Choroid plexus epithelial cell (primary cell): ENCODE data around the gene TEC.
A peak's percentile ranks its signal among the peaks of the same experiment; 100 is the strongest.

Experiments
- DNase-seq: peaks from one replicate; pipeline ENCODE4 v3.0.0-alpha.2; 2010; ENCODE audit warnings: low read depth
- H3K4me3 ChIP-seq: 2 replicates; pipeline ENCODE4 v1.5.1; 2011; ENCODE audit warnings: low read depth, mild to moderate bottlenecking, control low read depth, low read length, moderate library complexity
- CTCF ChIP-seq: conservative IDR thresholded peaks from 2 replicates; pipeline ENCODE4 v1.5.1; 2011; ENCODE audit warnings: low read depth, mild to moderate bottlenecking, control low read depth, inconsistent platforms, low read length, moderate library complexity

TEC gene

DNA sequence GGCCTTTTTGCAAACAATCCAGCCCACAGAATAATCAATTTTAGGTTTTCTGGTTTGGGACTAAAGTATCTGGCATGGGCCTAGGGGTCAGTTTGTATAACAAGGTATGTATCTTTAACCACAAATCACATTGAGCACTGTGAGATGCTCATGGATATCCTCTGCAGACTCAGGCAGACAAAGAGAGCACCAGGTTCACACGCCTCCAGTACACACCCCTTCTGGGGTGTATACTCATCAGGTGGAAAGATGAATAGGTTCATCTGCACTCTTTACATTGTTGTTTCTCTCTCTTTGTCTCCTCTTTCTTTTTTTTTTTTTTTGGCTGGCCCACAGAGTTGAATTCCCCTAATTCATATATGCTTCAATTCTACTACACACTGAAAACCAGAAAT, 21.1 kb downstream of the TEC start:
- no peak overlapping the region for H3K4me3 ChIP-seq
- no peak for DNase-seq
- TF ChIP-seq CTCF: no peak

DNA sequence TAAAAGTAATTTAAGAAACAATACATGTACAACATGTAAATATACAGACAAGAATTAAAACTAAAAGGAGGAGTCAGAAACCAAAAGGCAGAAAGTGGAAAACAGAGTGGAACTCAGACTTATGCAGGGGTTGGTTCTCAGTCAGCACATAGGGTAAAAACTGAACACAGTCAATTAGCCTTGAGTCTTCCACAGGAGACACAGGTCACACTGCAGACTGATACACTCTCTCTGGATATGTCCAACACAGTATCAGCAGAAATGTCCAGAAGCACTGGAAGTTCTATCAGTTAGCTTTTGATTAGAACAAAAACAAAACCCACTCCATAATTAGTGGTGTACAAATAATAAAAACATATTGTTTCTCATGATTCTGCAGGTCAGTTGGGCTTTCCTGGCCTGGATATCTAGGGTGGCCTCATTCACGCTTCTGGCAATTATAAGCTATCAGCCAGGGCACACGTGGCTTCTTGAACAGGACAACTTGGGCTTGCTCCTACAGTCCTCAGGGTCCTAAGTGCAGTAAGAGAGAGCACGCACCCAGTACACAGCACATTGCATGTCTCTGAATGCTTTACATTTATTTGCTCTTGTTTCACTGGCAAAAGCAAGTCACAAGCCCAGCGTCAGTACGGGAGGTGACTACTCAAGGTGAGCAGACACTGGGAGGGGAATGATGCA, 21.6 kb downstream of the TEC start:
- TF ChIP-seq CTCF: no peak
- H3K4me3 ChIP-seq: no peak overlapping the region
- DNase-seq: no peak

DNA sequence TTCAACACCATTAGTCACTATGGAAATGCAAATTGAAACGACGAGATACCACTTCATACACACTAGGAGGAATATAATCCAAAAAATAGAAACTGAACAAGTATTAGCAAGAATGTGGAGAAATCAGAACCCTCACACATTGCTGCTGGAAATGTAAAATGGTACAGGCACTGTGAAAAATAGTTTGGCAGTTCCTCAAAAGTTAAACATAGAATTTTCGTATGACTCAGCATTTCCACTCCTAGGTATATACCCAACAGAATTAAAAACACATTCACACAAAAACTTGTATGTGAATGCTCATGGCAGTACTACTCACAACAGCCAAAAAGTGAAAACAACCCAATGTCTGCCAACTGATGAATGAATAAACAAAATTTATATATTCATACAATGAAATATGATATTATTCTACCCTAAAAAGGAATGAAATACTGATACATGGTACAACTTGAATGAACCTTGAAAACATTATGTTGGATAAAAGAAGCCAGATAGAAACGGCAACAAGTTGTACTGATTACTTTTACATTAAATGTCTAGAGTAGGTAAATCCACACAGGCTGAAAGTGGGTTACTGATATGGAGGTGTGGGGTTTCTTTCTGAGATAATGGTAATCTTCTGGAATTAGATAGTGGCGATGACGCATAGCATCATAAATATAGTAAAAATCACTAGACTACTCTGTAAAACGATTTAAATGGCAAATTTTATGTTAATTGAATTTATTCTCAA, 22.3 kb downstream of the TEC start:
- TF ChIP-seq CTCF: no peak
- no peak overlapping the region for H3K4me3 ChIP-seq
- DNase-seq: peak; percentile 80

DNA sequence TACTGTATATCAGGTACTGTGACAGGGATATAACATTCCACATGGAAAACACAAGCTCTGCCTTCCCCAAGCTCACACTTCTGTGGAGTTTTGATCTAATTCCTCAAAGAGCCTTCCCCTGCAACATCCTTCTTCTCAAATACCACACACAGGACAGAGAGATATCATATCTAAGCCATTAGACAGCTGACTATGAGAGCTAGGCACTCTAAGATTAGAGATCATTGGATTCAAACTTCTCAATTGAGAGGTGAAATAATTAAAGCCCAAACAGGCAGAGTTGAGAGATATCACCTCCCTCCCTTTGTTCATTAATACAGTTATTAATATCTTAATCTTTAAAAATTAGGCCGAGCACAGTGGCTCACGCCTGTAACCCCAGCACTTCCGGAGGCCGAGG, 25.0 kb downstream of the TEC start:
- TF ChIP-seq CTCF: no peak
- no peak for DNase-seq
- no peak overlapping the region for H3K4me3 ChIP-seq

DNA sequence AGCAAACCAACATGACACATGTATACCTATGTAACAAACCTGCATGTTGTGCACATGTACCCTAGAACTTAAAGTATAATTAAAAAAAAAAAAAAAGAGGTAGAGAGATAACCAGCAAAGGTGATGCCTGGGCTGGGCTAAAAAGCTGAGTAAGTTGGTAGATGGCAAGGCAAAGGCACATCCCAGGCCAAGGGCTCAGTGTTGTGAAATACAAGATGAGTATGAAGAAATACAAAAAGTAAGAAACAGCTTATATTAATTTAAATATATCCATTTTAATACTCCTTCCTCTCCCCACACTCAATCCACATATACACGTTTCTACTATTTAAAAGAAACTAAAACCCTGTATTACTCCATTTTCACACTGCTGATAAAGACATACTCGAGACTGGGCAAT, 25.8 kb downstream of the TEC start:
- DNase-seq: no peak
- TF ChIP-seq CTCF: no peak
- no peak overlapping the region for H3K4me3 ChIP-seq

GRCh38 chr4:48243429-48243828, 26.2 kb downstream of the TEC start:
- no peak for DNase-seq
- H3K4me3 ChIP-seq: no peak overlapping the region
- TF ChIP-seq CTCF: no peak
